ENCODE results near the gene SMARCAL1. TPM values are rescaled to one million over a fixed set of nuclear protein-coding genes. Genes with fewer than 3 reads are reported as not detected.
"Not testable (repeated sequence)": the region's sequence is repeated elsewhere in the genome, so short reads cannot be mapped to it uniquely, and the experiment has no call there.

SMARCAL1 gene
- total RNA-seq, 1 donor, result 21.7 TPM

DNA sequence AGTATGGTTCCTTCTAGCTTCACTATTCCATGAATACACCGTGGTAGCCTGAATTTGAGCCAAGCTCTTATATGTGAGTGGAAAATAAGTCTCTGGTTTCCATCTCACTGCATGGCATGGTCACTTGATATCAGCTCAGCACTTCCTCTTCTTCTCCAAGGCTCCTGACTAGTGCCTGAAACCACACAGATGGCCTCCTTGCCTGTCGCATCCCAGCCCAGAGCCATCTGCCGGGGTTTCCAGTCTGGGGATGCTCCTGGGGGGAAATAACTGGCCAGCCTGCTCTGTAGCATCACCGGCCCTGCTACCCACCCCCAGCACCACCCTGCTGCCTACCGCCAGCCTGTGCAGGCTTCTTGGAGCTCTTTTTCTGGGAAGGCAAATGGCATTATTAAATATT lies 32.3 kb upstream of the SMARCAL1 start:
- no peaks in the 10 kb centered on the region for H3K27me3 ChIP-seq (ENCODE audit: insufficient read depth, low read length)
- no peaks in the 10 kb centered on the region for H3K9me3 ChIP-seq (ENCODE audit: low read depth, low read length)
- H3K4me3 ChIP-seq (ENCODE audit: insufficient read depth, low read length), result no peak overlapping the region
- no peaks in the 10 kb centered on the region for H3K79me2 ChIP-seq (ENCODE audit: insufficient read depth, low read length)
- no peak for TF ChIP-seq CTCF (IDR thresholded peaks at IDR 0.05; ENCODE audit: extremely low read depth, low read depth, low read length)
- no peak overlapping the region for H2AFZ ChIP-seq (ENCODE audit: low read length)
- no peaks in the 10 kb centered on the region for H4K20me1 ChIP-seq (ENCODE audit: insufficient read depth, low read length)
- H3K27ac ChIP-seq (ENCODE audit: low read depth, low read length), result no peak overlapping the region
- DNase-seq (ENCODE audit: insufficient read length, low spot score, missing footprints), result no peak
- no peak overlapping the region for H3K4me2 ChIP-seq (ENCODE audit: insufficient read depth, low read length)
- no peaks in the 10 kb centered on the region for H3K4me1 ChIP-seq (ENCODE audit: insufficient read depth, low read length)
- H3K36me3 ChIP-seq (ENCODE audit: insufficient read depth, low read length), result no peaks in the 10 kb centered on the region

GRCh38 chr2:216384409-216384808 lies 27.9 kb upstream of the SMARCAL1 start:
- not testable (repeated sequence) for H4K20me1 ChIP-seq (ENCODE audit: insufficient read depth, low read length); H3K4me1 ChIP-seq (ENCODE audit: insufficient read depth, low read length); H3K27ac ChIP-seq (ENCODE audit: low read depth, low read length)

GRCh38 chr2:216385478-216385877 lies 26.8 kb upstream of the SMARCAL1 start:
- H3K27ac ChIP-seq (ENCODE audit: low read depth, low read length), result no peak overlapping the region
- TF ChIP-seq CTCF (IDR thresholded peaks at IDR 0.05; ENCODE audit: extremely low read depth, low read depth, low read length), result no peak
- H3K4me2 ChIP-seq (ENCODE audit: insufficient read depth, low read length), result no peak overlapping the region
- H3K4me1 ChIP-seq (ENCODE audit: insufficient read depth, low read length), result no peaks in the 10 kb centered on the region
- no peaks in the 10 kb centered on the region for H3K36me3 ChIP-seq (ENCODE audit: insufficient read depth, low read length)
- DNase-seq (ENCODE audit: insufficient read length, low spot score, missing footprints), result no peak
- no peaks in the 10 kb centered on the region for H3K79me2 ChIP-seq (ENCODE audit: insufficient read depth, low read length)
- no peaks in the 10 kb centered on the region for H3K9me3 ChIP-seq (ENCODE audit: low read depth, low read length)
- H4K20me1 ChIP-seq (ENCODE audit: insufficient read depth, low read length), result no peaks in the 10 kb centered on the region
- H3K4me3 ChIP-seq (ENCODE audit: insufficient read depth, low read length), result no peak overlapping the region
- H2AFZ ChIP-seq (ENCODE audit: low read length), result no peak overlapping the region
- H3K27me3 ChIP-seq (ENCODE audit: insufficient read depth, low read length), result no peaks in the 10 kb centered on the region

More at GRCh38 chr2:216384409-216384808, 27.9 kb upstream of the SMARCAL1 start:
- not testable (repeated sequence) for H3K27me3 ChIP-seq (ENCODE audit: insufficient read depth, low read length); H2AFZ ChIP-seq (ENCODE audit: low read length); DNase-seq (ENCODE audit: insufficient read length, low spot score, missing footprints); H3K79me2 ChIP-seq (ENCODE audit: insufficient read depth, low read length); H3K9me3 ChIP-seq (ENCODE audit: low read depth, low read length); H3K36me3 ChIP-seq (ENCODE audit: insufficient read depth, low read length); H3K4me2 ChIP-seq (ENCODE audit: insufficient read depth, low read length); H3K4me3 ChIP-seq (ENCODE audit: insufficient read depth, low read length)

DNA sequence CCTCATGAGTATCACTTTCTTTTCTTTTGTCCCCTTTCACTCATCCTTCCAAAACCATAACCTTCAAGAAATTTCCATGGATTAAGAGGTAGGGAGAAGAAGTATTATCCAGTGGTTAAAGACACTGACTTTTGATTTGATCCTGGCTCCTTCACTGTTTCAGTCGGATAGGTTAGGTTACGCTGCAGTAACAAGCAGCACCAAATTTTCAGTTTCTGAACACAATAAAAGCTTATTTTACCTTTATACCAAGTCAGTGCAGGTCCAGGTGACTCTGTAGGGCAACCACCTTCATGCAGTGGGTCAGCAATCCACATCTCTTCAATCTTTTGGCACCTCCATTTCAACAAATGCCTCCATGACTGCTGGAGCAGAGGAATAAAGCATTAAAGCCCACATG lies 25.0 kb upstream of the SMARCAL1 start:
- no peaks in the 10 kb centered on the region for H3K27me3 ChIP-seq (ENCODE audit: insufficient read depth, low read length)
- peaks cover 3% of the 10 kb centered on the region for H3K4me1 ChIP-seq (ENCODE audit: insufficient read depth, low read length)
- no peak for DNase-seq (ENCODE audit: insufficient read length, low spot score, missing footprints)
- no peak for TF ChIP-seq CTCF (IDR thresholded peaks at IDR 0.05; ENCODE audit: extremely low read depth, low read depth, low read length)
- no peak overlapping the region for H2AFZ ChIP-seq (ENCODE audit: low read length)
- H3K79me2 ChIP-seq (ENCODE audit: insufficient read depth, low read length), result no peaks in the 10 kb centered on the region
- no peak overlapping the region for H3K4me2 ChIP-seq (ENCODE audit: insufficient read depth, low read length)
- H4K20me1 ChIP-seq (ENCODE audit: insufficient read depth, low read length), result no peaks in the 10 kb centered on the region
- H3K4me3 ChIP-seq (ENCODE audit: insufficient read depth, low read length), result no peak overlapping the region
- H3K9me3 ChIP-seq (ENCODE audit: low read depth, low read length), result no peaks in the 10 kb centered on the region
- no peak overlapping the region for H3K27ac ChIP-seq (ENCODE audit: low read depth, low read length)
- no peaks in the 10 kb centered on the region for H3K36me3 ChIP-seq (ENCODE audit: insufficient read depth, low read length)
